Keratinocyte (primary cell): Measurements from ENCODE around the gene NXNL1.

ENCODE experiments used
- CTCF ChIP-seq, 3 experiments: IDR thresholded peaks in 1 of 3; conservative IDR thresholded peaks in 1 of 3; optimal IDR thresholded peaks in 1 of 3; 2 replicates in 2 of 3; 3 replicates in 1 of 3; pipeline versions ENCODE3 to v1.5.1; 2011; ENCODE audit warnings: low read length in 3 of 3, mild to moderate bottlenecking in 3 of 3, moderate library complexity in 2 of 3, control low read depth in 1 of 3, inconsistent platforms in 1 of 3; ENCODE audit not compliant: insufficient read depth in 2 of 3; ENCODE audit errors: extremely low read depth in 1 of 3
- EZH2 ChIP-seq: IDR thresholded peaks from one replicate; pipeline ENCODE4 v1.6.1; 2012; ENCODE audit warnings: inconsistent platforms, mild to moderate bottlenecking, low read length, moderate library complexity

GRCh38 chr19:17429641-17430113, 31.0 kb downstream of the NXNL1 start:
- TF ChIP-seq CTCF (optimal IDR thresholded peaks at IDR 0.05 in 1 of 3, IDR thresholded peaks at IDR 0.05 in 1 of 3, conservative IDR thresholded peaks at IDR 0.05 in 1 of 3; ENCODE audit: extremely low read depth in 1 of 3, insufficient read depth in 2 of 3, low read length in 3 of 3) (no peak), EZH2 (no peak)
